ENCODE data around the gene HELZ.
"Not testable (repeated sequence)": the region's sequence is repeated elsewhere in the genome, so short reads cannot be mapped to it uniquely, and the experiment has no call there.

Gene HELZ

DNA sequence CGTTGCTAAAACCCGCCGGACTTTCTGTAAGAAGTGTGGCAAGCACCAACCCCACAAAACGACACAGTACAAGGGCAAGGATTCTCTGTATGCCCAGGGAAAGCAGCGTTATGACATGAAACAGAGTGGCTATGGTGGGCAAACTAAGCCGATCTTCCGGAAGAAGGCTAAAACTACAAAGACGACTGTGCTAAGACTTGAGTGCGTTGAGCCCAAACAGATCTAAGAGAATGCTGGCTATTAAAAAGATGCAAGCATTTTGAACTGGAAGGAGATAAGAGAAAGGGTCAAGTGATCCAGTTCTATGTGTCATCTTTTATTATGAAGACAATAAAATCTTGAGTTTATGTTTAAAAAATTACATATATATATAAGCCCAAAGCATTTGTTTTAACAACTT lies 20.3 kb downstream of the HELZ start:
- DNase-seq = no peak

DNA sequence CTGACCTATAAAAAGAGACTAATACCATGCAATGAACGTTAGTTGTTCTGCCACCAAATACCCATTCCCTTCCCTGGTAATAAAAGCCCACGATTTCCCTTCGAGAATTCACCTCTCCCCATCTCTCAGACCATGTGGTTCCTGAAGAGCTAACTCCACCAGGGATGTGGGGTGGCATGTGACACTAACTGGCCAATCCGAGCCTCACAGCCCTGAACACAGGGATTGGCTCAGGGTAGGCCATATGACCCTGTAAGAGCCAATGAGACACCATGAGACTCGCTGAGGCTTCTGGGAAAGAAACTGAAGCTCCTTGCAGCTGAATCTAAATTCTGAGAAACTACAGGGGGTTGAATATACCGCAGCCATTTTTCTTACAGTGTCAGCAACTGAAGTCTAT lies 21.1 kb downstream of the HELZ start:
- no peak for DNase-seq

DNA sequence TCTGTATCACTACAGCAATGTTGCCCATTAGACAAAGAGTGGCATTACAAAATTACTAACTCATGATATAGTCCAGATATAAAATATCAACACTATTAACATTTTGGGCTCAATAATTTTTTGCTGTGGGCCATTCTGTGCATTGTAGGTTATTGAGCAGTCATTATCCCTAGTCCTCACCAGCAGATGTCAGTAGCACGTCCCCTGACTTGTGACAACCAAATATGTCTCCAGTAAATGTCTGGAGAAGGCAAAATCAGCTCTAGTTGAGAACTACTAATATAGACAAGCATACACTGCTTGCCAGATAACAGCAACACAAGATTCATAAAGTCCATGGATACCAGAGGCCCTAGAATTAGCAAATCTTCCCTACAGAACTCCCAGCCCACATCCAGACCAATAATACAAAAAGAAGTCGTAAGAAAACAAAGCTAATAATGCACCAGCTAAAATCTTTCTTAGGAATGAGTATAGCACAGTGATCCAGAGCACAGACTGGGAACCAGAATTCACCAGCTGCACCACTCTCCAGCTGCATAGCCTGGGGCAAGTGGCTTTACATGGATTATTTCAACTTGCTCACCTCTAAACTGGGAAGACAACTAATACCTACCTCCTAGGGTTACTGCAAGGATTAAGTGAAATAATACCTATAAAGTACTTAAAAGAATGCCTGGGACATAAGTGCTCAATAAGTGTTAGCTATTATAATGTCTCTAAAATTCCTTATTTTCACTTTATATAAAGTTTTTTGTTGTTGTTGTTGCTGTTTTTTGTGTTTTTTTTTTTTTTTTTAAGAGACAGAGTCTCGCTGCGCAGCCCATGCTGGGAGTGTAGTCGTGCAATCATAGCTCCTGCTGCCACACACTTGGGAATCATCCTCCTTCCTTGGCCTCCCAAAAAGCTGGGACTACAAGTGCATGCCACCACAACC lies 23.7 kb downstream of the HELZ start:
- no peak for DNase-seq

DNA sequence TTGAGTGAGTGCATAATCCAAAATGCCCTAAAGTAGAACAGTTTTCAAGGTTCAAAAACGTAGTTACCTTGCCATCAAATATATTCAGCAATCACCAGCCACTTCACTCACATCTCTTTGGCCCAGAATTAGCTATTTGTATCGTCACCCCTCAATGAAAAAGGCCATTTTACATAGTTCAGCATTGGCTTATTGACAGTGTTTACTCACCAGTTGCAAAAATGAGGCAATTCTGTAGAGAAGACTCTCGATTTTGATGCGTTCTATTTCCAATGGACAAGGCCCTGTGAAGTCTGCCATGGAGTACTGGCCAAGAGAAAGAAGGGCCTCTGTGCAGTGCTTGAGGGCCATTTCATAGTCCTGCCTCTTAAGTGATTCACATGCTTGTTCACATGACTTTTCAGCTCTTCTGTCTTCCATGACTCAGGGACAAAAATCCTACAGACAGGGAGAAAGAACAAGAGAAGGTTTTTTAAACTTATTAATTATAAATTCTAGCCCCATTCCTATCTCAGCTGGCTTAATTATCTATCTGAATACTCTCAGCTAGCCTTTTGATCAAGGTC lies 26.5 kb downstream of the HELZ start:
- DNase-seq = no peak

DNA sequence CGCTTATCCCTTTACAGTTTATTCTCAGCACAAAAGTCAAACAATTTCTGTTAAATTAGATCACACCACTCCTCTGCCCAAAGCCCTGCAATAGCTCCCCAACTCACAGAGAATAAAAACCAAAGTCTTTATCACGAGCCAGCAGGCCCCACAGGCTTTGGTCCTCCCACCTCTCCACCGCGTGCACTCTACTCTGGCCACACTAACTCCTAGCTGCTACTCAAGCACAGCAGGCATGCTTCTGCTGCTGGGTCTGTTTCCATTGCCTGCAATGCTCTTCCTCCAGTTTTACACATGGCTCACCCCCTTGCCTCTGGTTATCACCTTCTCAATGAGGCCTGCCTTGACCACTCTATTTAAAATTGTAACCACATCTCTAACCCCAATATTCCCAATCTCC lies 27.6 kb downstream of the HELZ start:
- no peak for DNase-seq

DNA sequence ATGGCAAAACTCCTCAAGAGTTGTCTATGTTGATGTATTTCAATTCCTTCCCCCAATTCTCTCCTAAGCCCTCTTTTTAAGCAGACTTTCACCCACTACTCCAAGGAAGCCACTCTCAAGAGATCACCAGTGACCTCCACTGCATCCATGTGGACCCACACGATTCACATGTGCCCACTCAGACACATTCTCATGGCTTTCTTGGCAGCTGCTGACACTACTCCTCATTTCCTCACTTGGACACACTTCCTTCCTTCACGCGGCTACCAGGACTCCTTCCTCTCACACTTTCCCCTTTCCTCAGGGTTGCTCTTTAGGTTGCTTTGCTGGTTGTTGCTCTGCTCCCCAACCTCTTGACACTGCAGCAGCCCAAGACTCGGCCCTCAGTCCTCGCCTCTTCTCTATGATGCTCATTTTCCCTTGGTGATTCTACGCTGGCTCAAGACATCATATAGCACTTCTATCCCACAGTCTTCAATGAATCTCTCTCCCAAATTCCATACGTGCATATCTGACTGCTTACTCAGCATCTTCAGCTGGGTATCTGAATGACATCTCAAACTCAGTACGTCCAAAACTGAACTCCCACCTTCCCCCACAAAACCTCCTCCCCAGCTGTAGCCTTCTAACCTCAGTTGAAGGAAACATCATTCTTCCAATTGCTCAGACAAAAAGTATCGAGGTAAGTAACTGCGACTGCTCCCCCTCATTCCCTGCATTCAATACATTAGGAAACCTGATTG lies 28.2 kb downstream of the HELZ start:
- DNase-seq = no peak

DNA sequence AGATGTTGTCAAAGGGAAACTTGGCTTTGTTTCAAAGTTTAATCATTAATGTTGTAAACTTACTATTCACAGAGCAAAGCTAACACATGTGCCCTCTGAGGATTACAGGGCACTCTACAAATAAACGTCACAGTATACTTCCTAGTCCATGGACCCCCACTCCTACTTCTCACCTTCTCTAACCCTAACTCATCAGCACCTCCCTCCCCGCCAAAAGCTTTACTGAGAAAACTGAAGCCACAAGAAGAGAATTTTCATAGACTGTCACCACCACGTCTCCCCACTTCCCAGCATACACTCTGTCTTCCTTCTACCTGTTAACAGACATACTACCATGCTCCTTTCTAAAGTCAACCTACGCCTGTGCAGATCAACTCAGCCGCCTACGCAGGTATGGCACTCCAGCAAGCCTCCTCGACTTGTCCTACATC lies 29.0 kb downstream of the HELZ start:
- no peak for DNase-seq

DNA sequence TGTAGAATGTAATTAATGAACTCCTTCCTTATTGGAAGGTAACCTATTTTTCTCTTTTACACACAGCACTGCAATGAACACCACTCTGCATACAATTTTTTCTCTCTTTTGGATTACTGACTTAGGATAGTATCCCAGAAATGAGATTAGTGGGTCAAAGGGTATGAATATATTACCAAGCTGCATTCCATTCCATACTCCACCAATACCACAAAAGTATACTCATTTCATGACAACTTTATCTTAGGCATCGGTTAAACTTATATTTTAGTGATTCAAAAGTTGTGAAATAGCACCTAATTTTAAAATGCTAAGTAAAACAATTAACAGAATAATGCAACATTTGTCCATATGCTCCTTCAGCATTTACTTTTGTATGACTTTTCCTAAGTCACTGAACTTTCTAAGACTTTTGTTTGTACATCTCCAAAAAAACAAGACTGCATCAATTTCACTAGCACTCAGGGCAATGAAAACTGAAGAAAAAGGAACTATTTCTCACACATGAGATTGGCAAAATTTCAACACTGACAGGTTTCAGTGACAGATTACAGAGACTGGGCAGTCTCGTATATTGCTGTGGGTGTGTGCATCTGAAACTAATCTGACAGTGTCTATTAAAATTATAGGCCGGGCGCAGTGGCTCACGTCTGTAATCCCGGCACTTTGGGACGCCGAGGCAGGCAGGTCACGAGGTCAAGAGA lies 32.1 kb downstream of the HELZ start:
- DNase-seq = no peak

DNA sequence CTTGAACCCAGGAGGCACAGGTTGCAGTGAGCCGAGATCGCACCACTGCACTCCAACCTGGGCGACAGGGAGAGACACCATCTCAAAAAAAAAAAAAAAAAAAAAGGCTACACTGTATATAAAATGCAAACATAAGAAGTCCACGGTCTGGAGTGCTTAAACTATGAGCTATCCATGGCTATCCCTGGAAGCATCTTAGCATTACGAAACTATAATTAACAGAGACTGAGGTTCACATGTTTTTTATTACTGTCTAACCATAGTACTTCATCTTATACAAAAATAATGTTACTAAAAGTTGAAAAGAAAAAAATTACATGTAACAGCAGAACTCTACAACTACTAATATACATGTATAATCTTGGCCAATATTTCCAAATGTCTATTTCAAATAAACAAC lies 32.8 kb downstream of the HELZ start:
- DNase-seq = no peak

DNA sequence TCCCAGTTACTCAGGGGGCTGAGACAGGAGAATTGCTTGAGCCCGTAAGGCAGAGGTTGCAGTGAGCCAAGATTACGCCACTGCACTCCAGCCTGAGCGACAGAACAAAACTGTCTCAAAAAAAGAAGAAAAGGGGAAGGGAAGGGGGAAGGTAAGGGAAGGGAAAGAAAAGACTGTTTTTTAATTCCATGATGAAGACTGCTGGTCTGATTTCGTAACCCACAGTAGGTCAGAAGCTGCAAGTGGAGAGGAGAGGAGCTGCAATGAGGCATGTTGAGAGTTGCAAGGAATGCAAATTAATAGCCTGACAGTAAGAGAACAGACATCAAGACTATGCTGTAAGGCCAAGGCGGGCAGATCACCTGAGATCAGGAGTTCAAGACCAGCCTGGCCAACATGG lies 33.3 kb downstream of the HELZ start:
- DNase-seq = no peak

DNA sequence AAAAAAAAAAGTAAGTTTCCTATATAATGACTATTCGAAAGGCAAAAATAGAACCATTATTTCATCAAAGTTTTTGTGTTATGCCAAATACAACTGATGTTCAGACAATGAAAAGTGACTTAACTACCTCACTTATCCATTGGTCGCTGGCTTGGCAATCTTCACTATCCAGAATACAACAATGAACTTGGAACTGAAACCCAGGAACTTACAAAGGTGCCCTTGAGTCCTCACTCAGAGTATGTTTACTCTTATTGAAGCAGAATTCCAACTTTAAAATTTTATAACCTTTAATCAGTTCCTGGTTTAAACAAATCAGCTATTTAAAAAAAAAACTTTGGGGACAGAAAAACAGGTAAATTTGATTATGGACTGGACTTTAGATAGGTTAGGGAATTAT lies 34.1 kb downstream of the HELZ start:
- DNase-seq = no peak

DNA sequence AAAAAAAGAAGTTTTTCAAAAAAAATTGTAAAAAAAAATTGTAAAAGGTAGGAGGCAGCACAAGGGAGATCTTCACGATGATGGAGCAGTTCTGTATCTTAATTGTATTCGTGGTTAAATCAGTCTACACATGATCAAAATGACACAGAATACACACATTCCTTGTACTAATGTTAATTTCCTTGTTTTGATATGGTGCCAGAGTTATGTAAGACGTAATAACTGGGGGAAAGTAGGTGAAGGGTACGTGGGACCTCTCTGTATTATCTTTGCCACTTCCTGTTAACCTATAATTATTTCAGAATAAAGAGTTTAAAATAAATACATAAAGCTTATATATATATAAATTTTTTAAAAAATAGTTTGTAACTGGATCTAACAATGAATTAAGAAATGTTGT lies 36.8 kb downstream of the HELZ start:
- no peak for DNase-seq

DNA sequence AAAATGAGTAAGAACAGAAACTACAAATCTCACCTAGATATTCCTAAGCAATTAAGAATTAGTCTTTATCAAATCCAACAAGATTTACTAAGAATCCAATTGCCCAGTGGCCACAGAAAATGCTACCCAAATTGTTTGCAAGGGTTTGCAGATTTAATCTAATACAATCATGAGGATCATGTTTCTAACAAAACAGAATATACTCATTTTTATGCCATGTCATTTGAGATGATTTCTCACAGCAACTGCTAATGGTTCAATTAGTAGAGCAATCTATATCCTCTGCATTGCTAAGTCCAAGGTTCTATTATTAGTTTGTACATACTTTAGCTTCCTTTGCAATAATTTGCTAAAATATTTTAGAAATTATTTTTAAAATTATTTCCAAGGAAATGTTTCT lies 41.2 kb downstream of the HELZ start:
- DNase-seq = no peak

DNA sequence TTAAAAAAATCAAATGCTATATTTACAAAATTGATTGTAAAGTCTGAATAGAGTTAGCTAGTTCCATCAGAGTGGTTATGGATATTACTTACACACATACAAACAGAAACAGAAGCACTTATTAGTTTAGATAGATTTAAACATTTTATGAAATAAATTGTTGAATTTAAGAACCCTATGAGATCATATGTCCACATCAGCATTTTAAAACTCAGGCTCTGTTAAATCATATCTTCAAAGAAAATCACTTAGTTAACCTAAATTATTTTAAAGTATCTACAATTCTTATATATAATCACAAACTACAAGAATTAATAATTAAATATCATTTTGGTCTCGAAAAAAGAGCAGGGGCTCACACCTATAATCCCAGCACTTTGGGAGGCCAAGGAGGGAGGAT lies 42.5 kb downstream of the HELZ start:
- no peak for DNase-seq

DNA sequence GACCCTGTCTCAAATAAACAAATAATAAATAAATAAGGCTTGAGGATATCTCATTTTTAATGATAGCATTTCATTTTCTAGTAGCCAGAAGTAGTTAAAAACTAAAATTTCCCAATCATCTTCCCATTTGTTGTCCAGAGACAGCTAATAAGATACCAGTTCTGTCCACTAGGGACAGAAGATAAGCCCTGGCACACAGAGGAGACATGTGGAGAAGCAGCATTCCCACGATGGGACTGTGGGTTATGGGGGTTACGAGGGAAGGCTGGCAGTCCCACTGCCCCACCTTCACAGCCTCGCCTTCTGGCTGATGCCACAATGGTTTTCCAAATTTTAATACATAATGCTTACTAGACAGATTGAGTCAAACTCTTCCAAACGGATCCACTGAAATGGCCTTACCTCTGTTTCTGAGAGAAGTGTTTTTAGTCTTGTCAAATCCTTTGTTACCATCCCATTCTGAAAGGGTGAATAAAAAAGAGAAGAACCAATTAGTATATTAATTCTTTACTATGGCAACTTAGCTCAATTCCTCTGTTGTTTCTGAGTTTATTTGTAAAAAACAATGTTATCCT lies 44.2 kb downstream of the HELZ start:
- DNase-seq = no peak

DNA sequence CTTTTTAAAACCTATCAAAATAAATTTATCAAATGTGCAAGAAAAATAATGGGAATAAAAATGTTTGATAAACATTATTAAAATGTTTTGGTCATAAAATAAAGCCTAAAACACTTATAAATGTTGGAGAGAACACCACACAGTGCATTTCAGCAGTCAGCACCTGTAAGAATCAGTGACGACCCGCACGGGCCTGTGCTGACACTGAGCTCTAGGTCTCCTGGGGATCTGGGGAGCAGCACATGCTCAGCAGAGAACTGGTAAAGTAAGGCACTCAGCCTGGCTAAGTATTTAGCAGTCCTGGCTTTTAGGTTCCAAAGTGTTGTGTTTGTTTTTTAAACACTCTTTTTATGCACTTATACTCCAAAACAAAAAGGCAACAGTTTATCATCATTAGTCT lies 46.9 kb downstream of the HELZ start:
- no peak for DNase-seq

DNA sequence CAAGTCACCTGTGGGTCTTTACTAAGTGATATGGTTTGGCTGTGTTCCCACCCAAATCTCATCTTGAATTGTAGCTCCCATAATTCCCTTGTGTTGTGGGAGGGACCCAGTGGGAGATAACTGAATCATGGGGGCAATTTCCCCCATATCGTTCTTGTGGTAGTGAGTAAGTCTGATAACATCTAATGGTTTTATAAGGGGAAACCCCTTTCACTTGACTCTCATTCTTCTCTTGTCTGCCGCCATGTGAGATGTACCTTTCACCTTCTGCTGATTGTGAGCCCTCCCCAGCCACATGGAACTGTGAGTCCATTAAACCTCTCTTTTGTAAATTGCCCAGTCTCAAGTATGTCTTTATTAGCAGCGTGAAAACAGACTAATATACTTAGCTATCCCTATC lies 48.0 kb downstream of the HELZ start:
- not testable (repeated sequence) for DNase-seq

DNA sequence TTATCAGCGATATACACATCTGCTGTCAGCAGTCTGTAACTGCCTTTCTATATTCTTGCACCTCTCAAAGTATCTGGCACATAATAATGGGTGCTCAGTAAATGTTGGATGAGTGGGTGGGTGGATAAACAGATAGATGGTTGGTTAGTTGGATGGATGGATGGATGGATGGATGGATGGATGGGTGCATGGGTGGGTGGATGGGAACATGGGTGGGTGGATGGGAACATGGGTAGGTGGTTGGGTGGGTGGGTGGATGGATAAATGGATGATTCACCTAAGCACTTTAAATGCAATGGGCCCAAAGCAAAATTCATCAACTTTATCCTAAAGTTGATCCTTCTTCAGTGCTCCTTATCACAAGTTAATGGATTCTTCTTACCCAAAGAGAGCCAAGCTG lies 48.6 kb downstream of the HELZ start:
- no peak for DNase-seq

DNA sequence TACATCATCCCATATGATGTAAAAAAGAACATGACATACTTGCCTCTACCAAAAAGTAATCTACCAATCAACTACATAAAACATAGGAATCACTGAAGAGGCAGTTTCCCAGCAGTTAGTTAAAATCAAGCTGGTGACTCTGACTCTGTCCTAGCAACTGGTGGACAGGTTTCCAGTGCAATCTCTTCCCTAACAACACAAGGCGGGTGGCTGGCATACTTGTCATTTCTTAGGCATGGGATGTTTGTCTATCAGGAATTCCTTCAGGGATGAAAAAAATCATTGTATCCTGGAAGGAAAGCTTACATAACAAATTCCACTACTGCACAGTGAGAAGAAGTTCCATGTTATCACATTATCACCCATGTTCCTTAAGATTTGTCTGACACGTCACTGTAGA lies 50.9 kb downstream of the HELZ start:
- DNase-seq = no peak

DNA sequence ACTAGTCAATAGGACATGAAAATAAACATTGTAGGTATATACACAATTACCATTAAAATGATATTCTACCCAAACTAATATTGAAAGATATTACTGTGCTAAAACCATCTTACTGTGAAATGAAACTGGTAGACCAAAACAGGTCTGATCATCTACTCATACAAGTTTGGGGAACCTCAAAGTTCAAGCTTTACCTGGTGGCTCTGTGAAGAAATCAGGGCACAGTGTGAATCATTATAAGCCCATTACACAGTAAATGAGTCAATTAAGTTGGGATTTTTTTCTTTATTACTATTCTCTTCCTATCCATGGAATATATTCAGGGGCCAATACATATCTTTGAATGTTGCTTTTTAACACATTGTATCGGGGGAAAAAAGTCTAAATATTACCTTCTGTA lies 57.1 kb downstream of the HELZ start:
- no peak for DNase-seq

DNA sequence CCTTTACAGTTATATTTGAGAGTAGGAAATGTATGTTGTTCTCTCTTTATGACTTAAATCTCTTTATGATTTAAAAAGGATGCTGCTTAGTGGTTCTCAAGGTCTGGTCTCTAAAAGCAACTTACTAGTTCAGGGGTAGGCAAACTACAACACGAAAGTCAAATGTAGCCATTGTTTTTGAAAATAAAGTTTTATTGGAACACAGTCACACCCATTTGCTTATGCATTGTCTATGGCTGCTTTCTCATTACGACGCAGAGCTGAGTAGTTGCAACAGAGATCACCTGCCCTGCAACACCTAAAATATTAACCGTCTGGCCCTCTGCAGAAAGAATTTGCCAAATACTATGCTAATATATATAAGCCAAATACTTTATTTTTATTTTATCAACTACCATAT lies 58.2 kb downstream of the HELZ start:
- DNase-seq = no peak

DNA sequence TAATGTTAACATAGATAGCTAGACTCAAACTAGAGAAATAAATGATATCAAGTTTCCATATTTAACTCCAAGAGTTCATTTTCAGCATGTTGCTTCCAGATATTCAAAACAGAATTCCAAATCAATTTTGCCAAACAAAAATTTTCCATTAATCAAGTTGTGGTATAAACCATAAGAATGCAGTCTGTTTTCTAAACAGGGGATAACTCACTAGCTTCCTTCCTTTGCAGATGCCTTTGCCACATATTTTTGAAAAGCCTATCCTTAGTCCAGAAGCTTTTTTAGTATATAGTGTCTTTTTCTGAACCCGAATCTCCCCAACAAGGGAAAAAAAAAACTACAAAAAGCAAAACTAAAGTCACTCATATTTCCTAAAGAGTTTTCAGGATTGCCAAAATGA lies 61.5 kb downstream of the HELZ start:
- DNase-seq = no peak

DNA sequence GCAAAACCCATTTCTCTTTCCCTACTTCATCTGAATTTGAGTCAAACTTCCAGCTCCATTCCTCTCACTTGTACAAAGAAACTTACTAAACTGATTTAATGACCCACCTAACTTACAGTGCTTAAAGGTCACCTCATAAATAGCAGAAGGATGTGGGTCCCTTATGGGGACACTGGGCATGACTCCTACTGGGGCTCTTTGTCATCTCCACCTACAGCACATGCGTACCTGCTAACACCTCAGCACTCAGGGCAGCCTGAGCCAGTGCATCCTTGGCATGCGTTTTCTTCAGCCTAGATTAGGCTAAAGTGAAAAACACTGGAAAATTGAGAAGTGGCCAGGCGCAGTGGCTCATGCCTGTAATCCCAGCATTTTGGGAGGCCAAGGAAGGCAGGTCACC lies 63.2 kb downstream of the HELZ start:
- no peak for DNase-seq
